SU-DHL-6 (cell line): ENCODE measurements around the gene SEMG1.

Experiments used
- H2AFZ ChIP-seq: fragments of 200-600 bp; sonication (generic); 2 replicates; pipeline ENCODE4 v1.6.1; 2014; ENCODE audit warnings: low read depth, mild to moderate bottlenecking, moderate library complexity, mixed read lengths, antibody characterized with exemption, low read length; ENCODE audit not compliant: severe bottlenecking
- H3F3A ChIP-seq: fragments of 200-600 bp; shearing (Covaris generic); 2 replicates; pipeline ENCODE4 v1.6.0; 2016; ENCODE audit warnings: antibody characterized with exemption, mild to moderate bottlenecking; ENCODE audit not compliant: insufficient read depth
- H3K27ac ChIP-seq: fragments of 200-600 bp; sonication (generic); 2 replicates; pipeline ENCODE4 v1.5.1; 2016; ENCODE audit warnings: low read depth, mild to moderate bottlenecking, low read length, moderate library complexity, mixed read lengths
- H3K27me3 ChIP-seq: fragments of 200-600 bp; sonication (generic), shearing (Covaris generic); 2 replicates; pipeline ENCODE4 v1.6.0; 2014; ENCODE audit warnings: mild to moderate bottlenecking, low read length
- H3K36me3 ChIP-seq: fragments of 200-600 bp; sonication (generic); 2 replicates; pipeline ENCODE4 v1.6.1; 2014; ENCODE audit warnings: mild to moderate bottlenecking, low read length, mixed read lengths
- H3K4me2 ChIP-seq: fragments of 300-600, 200-600 bp; shearing (Covaris generic), sonication (generic); 2 replicates; pipeline ENCODE4 v1.6.0; 2014; ENCODE audit warnings: low read length, low read depth, mild to moderate bottlenecking; ENCODE audit not compliant: poor library complexity, severe bottlenecking
- H3K4me3 ChIP-seq: fragments of 200-600 bp; sonication (generic); 2 replicates; pipeline ENCODE4 v1.5.1; 2014; ENCODE audit warnings: antibody characterized with exemption, low read length, mild to moderate bottlenecking, mixed read lengths; ENCODE audit not compliant: insufficient read depth, poor library complexity, severe bottlenecking
- H3K79me2 ChIP-seq: fragments of 200-600 bp; sonication (generic); 2 replicates; pipeline ENCODE4 v1.6.1; 2014; ENCODE audit warnings: mild to moderate bottlenecking, low read length, moderate library complexity; ENCODE audit not compliant: insufficient read depth
- H3K9ac ChIP-seq: fragments of 200-600 bp; sonication (generic); 2 replicates; pipeline ENCODE4 v1.7.0; 2014; ENCODE audit warnings: mild to moderate bottlenecking, low read length
- H3K9me2 ChIP-seq: fragments of 200-600 bp; sonication (generic); replicated peaks from 2 replicates; pipeline ENCODE4 v1.6.1; 2014; ENCODE audit warnings: low read length; ENCODE audit not compliant: insufficient read depth
- H3K9me3 ChIP-seq: fragments of 200-600 bp; sonication (generic); 2 replicates; pipeline ENCODE4 v1.6.1; 2014; ENCODE audit warnings: low read length, mixed read lengths; ENCODE audit not compliant: insufficient read depth
- H4K20me1 ChIP-seq: fragments of 200-600 bp; sonication (generic); 2 replicates; pipeline ENCODE4 v1.6.1; 2014; ENCODE audit warnings: low read depth, mild to moderate bottlenecking, antibody characterized with exemption, low read length, moderate library complexity, mixed read lengths
- EZH2phosphoT487 ChIP-seq: fragments of 200-600 bp; sonication (generic), shearing (Covaris generic); conservative IDR thresholded peaks from 2 replicates; pipeline ENCODE4 v1.6.1; 2018; ENCODE audit warnings: mild to moderate bottlenecking, antibody characterized with exemption, low read length, moderate library complexity, mixed read lengths
- TF ChIP-seq, protein P1 (sequence below): fragments of 200-600 bp; sonication (generic); IDR thresholded peaks from one replicate; pipeline ENCODE4 v1.5.1; 2017; ENCODE audit warnings: antibody characterized with exemption, mild to moderate bottlenecking, low read length, moderate library complexity; ENCODE audit not compliant: insufficient read depth, poor library complexity, severe bottlenecking

Gene SEMG1

DNA sequence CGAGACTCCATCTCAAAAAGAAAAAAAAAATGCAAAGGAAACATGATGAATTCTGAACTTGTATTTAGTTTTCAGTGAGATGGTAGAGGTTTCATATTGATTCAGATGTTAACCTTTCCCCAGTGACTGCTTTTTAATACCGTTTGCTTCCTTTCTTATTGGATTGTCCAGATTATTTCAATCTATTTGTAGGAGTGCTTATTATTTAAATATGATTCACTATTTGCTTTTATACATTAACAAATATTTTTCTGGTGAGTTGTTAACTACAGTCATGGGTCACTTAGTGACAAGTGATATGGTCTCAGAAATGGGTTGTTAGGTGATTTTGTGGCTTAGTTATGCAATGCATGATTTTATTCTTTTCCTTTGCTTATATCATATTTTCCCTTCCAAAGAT lies 23.7 kb upstream of the SEMG1 start:
- Histone ChIP-seq H3K9me3 (no peaks in the 10 kb centered on the region), H3K27me3 (no peaks in the 10 kb centered on the region), H3K4me3 (no peak overlapping the region), H3K9me2 (no peaks in the 10 kb centered on the region), H3K9ac (no peak overlapping the region), H4K20me1 (no peaks in the 10 kb centered on the region), H3K36me3 (no peaks in the 10 kb centered on the region), H3K27ac (no peak overlapping the region), H2AFZ (no peak overlapping the region), H3K4me2 (no peak overlapping the region), H3F3A (no peaks in the 10 kb centered on the region), H3K79me2 (no peaks in the 10 kb centered on the region)
- TF ChIP-seq, protein P1, sequence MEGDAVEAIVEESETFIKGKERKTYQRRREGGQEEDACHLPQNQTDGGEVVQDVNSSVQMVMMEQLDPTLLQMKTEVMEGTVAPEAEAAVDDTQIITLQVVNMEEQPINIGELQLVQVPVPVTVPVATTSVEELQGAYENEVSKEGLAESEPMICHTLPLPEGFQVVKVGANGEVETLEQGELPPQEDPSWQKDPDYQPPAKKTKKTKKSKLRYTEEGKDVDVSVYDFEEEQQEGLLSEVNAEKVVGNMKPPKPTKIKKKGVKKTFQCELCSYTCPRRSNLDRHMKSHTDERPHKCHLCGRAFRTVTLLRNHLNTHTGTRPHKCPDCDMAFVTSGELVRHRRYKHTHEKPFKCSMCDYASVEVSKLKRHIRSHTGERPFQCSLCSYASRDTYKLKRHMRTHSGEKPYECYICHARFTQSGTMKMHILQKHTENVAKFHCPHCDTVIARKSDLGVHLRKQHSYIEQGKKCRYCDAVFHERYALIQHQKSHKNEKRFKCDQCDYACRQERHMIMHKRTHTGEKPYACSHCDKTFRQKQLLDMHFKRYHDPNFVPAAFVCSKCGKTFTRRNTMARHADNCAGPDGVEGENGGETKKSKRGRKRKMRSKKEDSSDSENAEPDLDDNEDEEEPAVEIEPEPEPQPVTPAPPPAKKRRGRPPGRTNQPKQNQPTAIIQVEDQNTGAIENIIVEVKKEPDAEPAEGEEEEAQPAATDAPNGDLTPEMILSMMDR: no peak
- TF ChIP-seq EZH2phosphoT487: no peak

DNA sequence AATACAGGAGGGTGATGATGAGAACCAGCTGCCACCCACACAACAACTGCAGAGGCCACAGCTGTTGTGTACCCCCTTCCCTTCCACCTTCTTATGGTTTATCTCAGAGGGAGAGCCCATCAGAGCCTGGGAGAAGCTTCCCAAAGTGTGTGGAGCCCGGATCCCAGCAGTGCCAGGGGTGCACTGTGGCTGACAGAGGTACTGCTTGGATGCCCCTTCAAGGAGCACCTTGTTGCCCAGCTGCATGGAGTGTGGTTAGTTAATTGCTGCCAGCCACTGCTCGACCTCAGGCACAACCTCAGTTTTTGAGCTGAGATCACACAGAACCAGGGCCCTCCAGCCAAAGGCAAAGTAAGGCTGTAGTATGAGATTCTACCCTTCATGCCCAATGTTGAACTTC lies 19.1 kb upstream of the SEMG1 start:
- H3K9me2 ChIP-seq: no peaks in the 10 kb centered on the region
- H2AFZ ChIP-seq: no peak overlapping the region
- H3K9me3 ChIP-seq: no peaks in the 10 kb centered on the region
- no peak overlapping the region for H3K27ac ChIP-seq
- H3K27me3 ChIP-seq: no peaks in the 10 kb centered on the region
- H3K79me2 ChIP-seq: no peaks in the 10 kb centered on the region
- TF ChIP-seq, protein P1: no peak
- no peak for TF ChIP-seq EZH2phosphoT487
- no peak overlapping the region for H3K9ac ChIP-seq
- H3F3A ChIP-seq: no peaks in the 10 kb centered on the region
- H3K4me3 ChIP-seq: no peak overlapping the region
- no peaks in the 10 kb centered on the region for H3K36me3 ChIP-seq
- H3K4me2 ChIP-seq: no peak overlapping the region
- H4K20me1 ChIP-seq: no peaks in the 10 kb centered on the region

DNA sequence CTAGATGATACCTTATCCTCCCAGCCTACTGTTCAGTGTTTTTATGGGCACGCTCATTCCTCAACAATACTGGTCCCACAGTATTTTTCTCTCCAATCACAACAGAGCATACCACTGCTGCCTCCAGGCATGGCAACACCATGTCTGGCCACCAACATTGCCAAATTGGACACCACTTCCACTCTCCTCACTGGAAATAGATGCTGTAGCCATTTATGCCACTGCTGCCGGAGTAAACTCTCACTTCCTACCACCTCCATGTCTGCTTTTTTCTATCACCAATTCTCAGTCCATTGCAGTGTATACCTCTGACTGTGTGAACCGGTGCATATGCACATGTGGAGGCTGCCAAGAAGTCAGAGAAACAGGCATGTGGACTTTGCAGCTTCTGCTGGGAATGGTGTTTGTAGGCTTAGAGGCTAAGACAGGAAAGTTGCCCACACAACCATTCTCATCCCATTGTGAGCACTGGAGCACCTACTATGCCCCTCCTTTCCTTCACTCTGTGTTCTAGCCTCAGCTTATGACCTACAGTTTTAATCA lies 17.7 kb upstream of the SEMG1 start:
- Histone ChIP-seq H3K9me2 (no peaks in the 10 kb centered on the region), H3K36me3 (no peaks in the 10 kb centered on the region), H3K79me2 (no peaks in the 10 kb centered on the region), H3K9me3 (no peaks in the 10 kb centered on the region), H2AFZ (no peak overlapping the region), H3F3A (no peaks in the 10 kb centered on the region), H3K9ac (no peak overlapping the region), H3K4me2 (no peak overlapping the region), H3K27ac (no peak overlapping the region), H3K27me3 (no peaks in the 10 kb centered on the region), H4K20me1 (no peaks in the 10 kb centered on the region), H3K4me3 (no peak overlapping the region)
- no peak for TF ChIP-seq EZH2phosphoT487
- TF ChIP-seq, protein P1: no peak

DNA sequence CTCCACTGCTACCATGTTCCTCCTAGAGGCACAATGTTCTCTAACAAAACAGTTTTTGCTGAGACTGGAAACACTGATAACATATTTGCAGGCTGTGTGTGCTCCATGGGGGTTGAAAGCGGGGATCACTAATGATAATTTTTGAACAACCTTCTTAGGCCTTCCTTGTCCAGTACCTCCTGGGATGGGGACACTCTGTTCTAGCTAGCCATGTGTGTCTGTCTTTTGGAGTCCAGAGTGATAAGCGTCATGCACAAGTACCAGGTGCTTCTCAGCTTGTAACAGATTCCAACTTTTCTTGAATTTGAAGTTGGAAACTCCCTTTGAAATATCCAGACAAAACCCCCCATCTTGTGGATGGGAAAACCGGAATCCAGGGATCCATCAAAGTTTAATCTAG lies 17.0 kb upstream of the SEMG1 start:
- Histone ChIP-seq H3K9me2 (no peaks in the 10 kb centered on the region), H4K20me1 (no peaks in the 10 kb centered on the region), H3K79me2 (no peaks in the 10 kb centered on the region), H3K9ac (no peak overlapping the region), H3F3A (no peaks in the 10 kb centered on the region), H3K4me2 (no peak overlapping the region), H3K27ac (no peak overlapping the region), H3K27me3 (no peaks in the 10 kb centered on the region), H3K9me3 (no peaks in the 10 kb centered on the region), H3K36me3 (no peaks in the 10 kb centered on the region), H3K4me3 (no peak overlapping the region), H2AFZ (no peak overlapping the region)
- TF ChIP-seq, protein P1: no peak
- no peak for TF ChIP-seq EZH2phosphoT487
